Measurements from ENCODE around the gene MUC15. TPM values are rescaled to one million over a fixed set of nuclear protein-coding genes. Genes with fewer than 3 reads are reported as not detected.

The MUC15 gene
- total RNA-seq, 1 donor from 2014 or later = not detected

DNA sequence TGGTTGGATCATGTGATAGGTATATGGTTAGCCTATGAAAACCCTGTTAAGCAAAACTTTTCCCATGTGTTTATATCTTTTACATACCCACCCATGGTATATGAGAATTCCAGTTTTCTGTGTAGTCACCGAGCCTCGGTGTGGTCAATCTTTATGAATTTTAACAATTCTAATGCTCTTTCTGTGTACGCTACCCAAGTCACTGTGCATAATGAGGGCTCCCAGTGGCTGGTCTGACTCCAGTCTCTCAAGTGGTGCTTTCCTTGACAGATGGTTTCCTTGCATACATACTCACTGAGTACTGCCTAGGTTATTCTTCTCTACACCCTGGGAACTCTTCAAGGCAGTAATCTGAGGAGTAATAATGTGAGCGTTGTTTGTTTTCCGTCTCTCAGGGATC, 17.6 kb downstream of the MUC15 start:
- Histone ChIP-seq H3K4me2 (no peak overlapping the region), H3K27me3 (no peaks in the 10 kb centered on the region), H3K27ac (no peak overlapping the region), H3K9ac (no peak overlapping the region), H3K79me2 (ENCODE audit: low read depth) (no peaks in the 10 kb centered on the region), H3K4me1 (no peaks in the 10 kb centered on the region), H3K36me3 (no peaks in the 10 kb centered on the region), H3K9me3 (ENCODE audit: low read depth) (no peaks in the 10 kb centered on the region), H3K4me3 (no peak overlapping the region), H4K20me1 (ENCODE audit: low read depth) (no peaks in the 10 kb centered on the region), H2AFZ (replicated peaks) (no peak overlapping the region), H3F3A (ENCODE audit: low read depth) (no peaks in the 10 kb centered on the region)
- TF ChIP-seq, protein P1, sequence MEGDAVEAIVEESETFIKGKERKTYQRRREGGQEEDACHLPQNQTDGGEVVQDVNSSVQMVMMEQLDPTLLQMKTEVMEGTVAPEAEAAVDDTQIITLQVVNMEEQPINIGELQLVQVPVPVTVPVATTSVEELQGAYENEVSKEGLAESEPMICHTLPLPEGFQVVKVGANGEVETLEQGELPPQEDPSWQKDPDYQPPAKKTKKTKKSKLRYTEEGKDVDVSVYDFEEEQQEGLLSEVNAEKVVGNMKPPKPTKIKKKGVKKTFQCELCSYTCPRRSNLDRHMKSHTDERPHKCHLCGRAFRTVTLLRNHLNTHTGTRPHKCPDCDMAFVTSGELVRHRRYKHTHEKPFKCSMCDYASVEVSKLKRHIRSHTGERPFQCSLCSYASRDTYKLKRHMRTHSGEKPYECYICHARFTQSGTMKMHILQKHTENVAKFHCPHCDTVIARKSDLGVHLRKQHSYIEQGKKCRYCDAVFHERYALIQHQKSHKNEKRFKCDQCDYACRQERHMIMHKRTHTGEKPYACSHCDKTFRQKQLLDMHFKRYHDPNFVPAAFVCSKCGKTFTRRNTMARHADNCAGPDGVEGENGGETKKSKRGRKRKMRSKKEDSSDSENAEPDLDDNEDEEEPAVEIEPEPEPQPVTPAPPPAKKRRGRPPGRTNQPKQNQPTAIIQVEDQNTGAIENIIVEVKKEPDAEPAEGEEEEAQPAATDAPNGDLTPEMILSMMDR (IDR thresholded peaks at IDR 0.05) = no peak
- no peak for TF ChIP-seq EZH2 (IDR thresholded peaks at IDR 0.05)
- no peak for TF ChIP-seq EZH2phosphoT487 (IDR thresholded peaks at IDR 0.05)
- Mint-ChIP-seq H3K4me1 (peaks cover 14% of the 10 kb centered on the region), H3K4me3 (no peak overlapping the region), H3K9me3 (no peaks in the 10 kb centered on the region), H3K27me3 (ENCODE audit: insufficient read depth, low read depth) (peaks cover 5% of the 10 kb centered on the region), H3K36me3 (no peaks in the 10 kb centered on the region), H3K27ac (no peak overlapping the region)
- DNase-seq (ENCODE audit: low spot score) = no peak

DNA sequence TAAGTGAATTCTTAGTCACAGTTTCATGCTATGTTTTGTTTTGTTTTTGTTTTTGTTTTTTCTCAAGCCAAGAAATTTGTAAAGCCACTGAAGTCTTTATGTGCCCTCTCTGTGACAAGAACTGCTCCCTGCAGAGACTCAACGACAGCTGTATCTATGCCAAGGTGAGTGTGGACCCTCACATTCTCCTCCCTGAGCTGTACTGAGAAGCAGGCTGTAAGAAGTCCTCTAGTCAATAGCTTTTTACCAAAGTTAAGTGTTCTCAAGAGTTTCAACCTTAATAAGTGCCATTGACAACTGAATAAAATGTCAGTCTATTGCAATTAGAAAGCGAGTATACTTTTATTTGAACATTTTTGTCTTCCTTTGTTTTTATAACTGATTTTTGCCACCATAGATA, 18.9 kb downstream of the MUC15 start:
- Mint-ChIP-seq H3K36me3 (no peaks in the 10 kb centered on the region), H3K4me3 (no peak overlapping the region), H3K27me3 (ENCODE audit: insufficient read depth, low read depth) (peaks cover 5% of the 10 kb centered on the region), H3K4me1 (peaks cover 8% of the 10 kb centered on the region), H3K27ac (no peak overlapping the region), H3K9me3 (no peaks in the 10 kb centered on the region)
- TF ChIP-seq, protein P1 (IDR thresholded peaks at IDR 0.05) = no peak
- TF ChIP-seq EZH2 (IDR thresholded peaks at IDR 0.05) (no peak), EZH2phosphoT487 (IDR thresholded peaks at IDR 0.05) (no peak)
- no peaks in the 10 kb centered on the region for H3K4me1 ChIP-seq
- no peaks in the 10 kb centered on the region for H3K27me3 ChIP-seq
- no peaks in the 10 kb centered on the region for H3K9me3 ChIP-seq (ENCODE audit: low read depth)
- no peaks in the 10 kb centered on the region for H3F3A ChIP-seq (ENCODE audit: low read depth)
- no peak overlapping the region for H3K4me3 ChIP-seq
- no peak overlapping the region for H3K27ac ChIP-seq
- no peaks in the 10 kb centered on the region for H3K79me2 ChIP-seq (ENCODE audit: low read depth)
- no peak for DNase-seq (ENCODE audit: low spot score)
- no peaks in the 10 kb centered on the region for H4K20me1 ChIP-seq (ENCODE audit: low read depth)
- no peaks in the 10 kb centered on the region for H3K36me3 ChIP-seq
- no peak overlapping the region for H3K9ac ChIP-seq
- no peak overlapping the region for H3K4me2 ChIP-seq
- no peak overlapping the region for H2AFZ ChIP-seq (replicated peaks)

GRCh38 chr11:26551186-26551801, 20.8 kb downstream of the MUC15 start:
- TF ChIP-seq EZH2phosphoT487 (IDR thresholded peaks at IDR 0.05) = no peak
- TF ChIP-seq, protein P1 (IDR thresholded peaks at IDR 0.05) = peak; percentile 73
- no peaks in the 10 kb centered on the region for H3K4me1 ChIP-seq
- Mint-ChIP-seq H3K4me3 (no peak overlapping the region), H3K4me1 (peaks cover 3% of the 10 kb centered on the region), H3K9me3 (no peaks in the 10 kb centered on the region), H3K36me3 (no peaks in the 10 kb centered on the region), H3K27me3 (ENCODE audit: insufficient read depth, low read depth) (no peaks in the 10 kb centered on the region), H3K27ac (no peak overlapping the region)
- H3K9ac ChIP-seq = no peak overlapping the region
- H3K27me3 ChIP-seq = no peaks in the 10 kb centered on the region
- H3K36me3 ChIP-seq = no peaks in the 10 kb centered on the region
- H4K20me1 ChIP-seq (ENCODE audit: low read depth) = no peaks in the 10 kb centered on the region
- H3K79me2 ChIP-seq (ENCODE audit: low read depth) = no peaks in the 10 kb centered on the region
- H2AFZ ChIP-seq (replicated peaks) = no peak overlapping the region
- no peak for DNase-seq (ENCODE audit: low spot score)
- H3K9me3 ChIP-seq (ENCODE audit: low read depth) = no peaks in the 10 kb centered on the region
- H3K4me2 ChIP-seq = no peak overlapping the region
- H3K27ac ChIP-seq = no peak overlapping the region
- H3F3A ChIP-seq (ENCODE audit: low read depth) = no peaks in the 10 kb centered on the region
- H3K4me3 ChIP-seq = no peak overlapping the region
